HEK293 (cell line): ENCODE data around the gene KEAP1.

Experiments
- CTCF ChIP-seq: fragments of 450-650 bp; formaldehyde crosslinking; IDR thresholded peaks from 2 replicates; pipeline ENCODE4 v1.5.1; 2016; ENCODE audit warnings: missing biosample characterization, missing genetic modification characterization
- SETDB1 ChIP-seq: IDR thresholded peaks from one replicate; pipeline ENCODE4 v1.6.1; 2017; ENCODE audit warnings: mild to moderate bottlenecking, low read length, moderate library complexity, mixed read lengths; ENCODE audit not compliant: insufficient read length
- ZNF133 ChIP-seq: fragments of 450-650 bp; formaldehyde crosslinking; IDR thresholded peaks from 2 replicates; pipeline ENCODE4 v1.5.1; 2016; ENCODE audit warnings: missing biosample characterization, missing genetic modification characterization
- ZNF23 ChIP-seq: fragments of 450-650 bp; formaldehyde crosslinking; IDR thresholded peaks from 2 replicates; pipeline ENCODE4 v1.5.1; 2016; ENCODE audit warnings: missing biosample characterization, missing genetic modification characterization, borderline replicate concordance
- TF ChIP-seq, protein P1 (sequence below): fragments of 450-650 bp; formaldehyde crosslinking; IDR thresholded peaks from 2 replicates; pipeline ENCODE4 v1.5.1; 2016; ENCODE audit warnings: missing biosample characterization, missing genetic modification characterization

DNA sequence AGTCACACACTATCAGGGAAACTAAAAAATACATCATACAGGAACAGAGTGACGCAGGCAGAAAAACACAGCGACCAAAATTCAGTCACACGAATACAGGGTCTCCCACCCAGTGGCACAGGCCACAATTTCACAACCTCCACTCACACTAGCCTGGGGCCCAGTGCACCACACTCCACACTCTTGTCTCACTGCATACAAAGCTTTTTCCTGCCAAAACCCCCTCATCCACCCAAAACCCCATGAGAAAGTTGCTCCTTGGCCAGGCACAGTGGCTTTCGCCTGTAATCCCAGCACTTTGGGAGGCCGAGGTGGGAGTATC, 12.9 kb upstream of the KEAP1 start:
- TF ChIP-seq SETDB1 (no peak), CTCF (tag by site-specific recombination) (no peak), ZNF133 (tag by site-specific recombination) (no peak), ZNF23 (no peak)
- TF ChIP-seq, protein P1, sequence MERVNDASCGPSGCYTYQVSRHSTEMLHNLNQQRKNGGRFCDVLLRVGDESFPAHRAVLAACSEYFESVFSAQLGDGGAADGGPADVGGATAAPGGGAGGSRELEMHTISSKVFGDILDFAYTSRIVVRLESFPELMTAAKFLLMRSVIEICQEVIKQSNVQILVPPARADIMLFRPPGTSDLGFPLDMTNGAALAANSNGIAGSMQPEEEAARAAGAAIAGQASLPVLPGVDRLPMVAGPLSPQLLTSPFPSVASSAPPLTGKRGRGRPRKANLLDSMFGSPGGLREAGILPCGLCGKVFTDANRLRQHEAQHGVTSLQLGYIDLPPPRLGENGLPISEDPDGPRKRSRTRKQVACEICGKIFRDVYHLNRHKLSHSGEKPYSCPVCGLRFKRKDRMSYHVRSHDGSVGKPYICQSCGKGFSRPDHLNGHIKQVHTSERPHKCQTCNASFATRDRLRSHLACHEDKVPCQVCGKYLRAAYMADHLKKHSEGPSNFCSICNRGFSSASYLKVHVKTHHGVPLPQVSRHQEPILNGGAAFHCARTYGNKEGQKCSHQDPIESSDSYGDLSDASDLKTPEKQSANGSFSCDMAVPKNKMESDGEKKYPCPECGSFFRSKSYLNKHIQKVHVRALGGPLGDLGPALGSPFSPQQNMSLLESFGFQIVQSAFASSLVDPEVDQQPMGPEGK (tag by site-specific recombination): no peak
